H9 (cell line): ENCODE data around the gene DHX40. TPM values are rescaled to one million over a fixed set of nuclear protein-coding genes. Genes with fewer than 3 reads are reported as not detected.
"Not testable (repeated sequence)": the region's sequence is repeated elsewhere in the genome, so short reads cannot be mapped to it uniquely, and the experiment has no call there.

Source experiments
- DNase-seq: peaks from one replicate; pipeline ENCODE4 v3.0.0-alpha.2; 2017
- H2AFZ ChIP-seq: one replicate; pipeline ENCODE4 v1.6.1; 2013; ENCODE audit warnings: mild to moderate bottlenecking, low read length, control low read depth, moderate library complexity
- H2AK5ac ChIP-seq: 2 replicates; pipeline ENCODE4 v1.6.1; 2013; ENCODE audit warnings: low read length, control low read depth, mixed read lengths; ENCODE audit not compliant: insufficient read length
- H2BK120ac ChIP-seq: one replicate; pipeline ENCODE4 v1.6.1; 2013; ENCODE audit warnings: low read depth, mild to moderate bottlenecking, low read length, control low read depth, inconsistent platforms; ENCODE audit not compliant: poor library complexity, severe bottlenecking
- H2BK12ac ChIP-seq: 2 replicates; pipeline ENCODE4 v1.6.1; 2013; ENCODE audit warnings: low read length, control low read depth, mixed read lengths, low read depth; ENCODE audit not compliant: insufficient read length
- H2BK15ac ChIP-seq: 2 replicates; pipeline ENCODE4 v1.6.1; 2013; ENCODE audit warnings: low read depth, low read length, control low read depth
- H2BK20ac ChIP-seq: one replicate; pipeline ENCODE4 v1.6.1; 2013; ENCODE audit warnings: low read depth, mild to moderate bottlenecking, low read length, control low read depth, inconsistent platforms; ENCODE audit not compliant: poor library complexity, severe bottlenecking
- H2BK5ac ChIP-seq: 2 replicates; pipeline ENCODE4 v1.6.1; 2013; ENCODE audit warnings: low read length, control low read depth, mixed read lengths; ENCODE audit not compliant: insufficient read length
- H3K14ac ChIP-seq: 2 replicates; pipeline ENCODE4 v1.6.1; 2013; ENCODE audit warnings: low read length, control low read depth; ENCODE audit not compliant: insufficient read depth
- H3K18ac ChIP-seq: 2 replicates; pipeline ENCODE4 v1.6.1; 2013; ENCODE audit warnings: low read depth, mild to moderate bottlenecking, mixed read lengths, low read length, control low read depth; ENCODE audit not compliant: insufficient read length
- H3K23ac ChIP-seq: 2 replicates; pipeline ENCODE4 v1.6.1; 2013; ENCODE audit warnings: low read length, control low read depth, mixed read lengths, low read depth; ENCODE audit not compliant: insufficient read length
- H3K23me2 ChIP-seq: 2 replicates; pipeline ENCODE4 v1.6.1; 2013; ENCODE audit warnings: low read depth, mild to moderate bottlenecking, mixed read lengths, low read length, control low read depth; ENCODE audit not compliant: insufficient read length, poor library complexity, severe bottlenecking
- H3K27ac ChIP-seq: 2 replicates; pipeline ENCODE4 v1.5.1; 2013; ENCODE audit warnings: low read length, control low read depth, mixed read lengths, low read depth; ENCODE audit not compliant: insufficient read length
- H3K27me3 ChIP-seq: 2 replicates; pipeline ENCODE4 v1.6.1; 2013; ENCODE audit warnings: low read length, control low read depth, inconsistent platforms; ENCODE audit not compliant: insufficient read depth
- H3K4ac ChIP-seq: 2 replicates; pipeline ENCODE4 v1.6.1; 2013; ENCODE audit warnings: low read depth, mild to moderate bottlenecking, control low read depth, inconsistent platforms, low read length, moderate library complexity
- H3K4me1 ChIP-seq: 2 replicates; pipeline ENCODE4 v1.6.1; 2013; ENCODE audit warnings: low read length, control low read depth, inconsistent platforms; ENCODE audit not compliant: insufficient read depth
- H3K4me2 ChIP-seq: 2 replicates; pipeline ENCODE4 v1.6.1; 2013; ENCODE audit warnings: low read length, control low read depth, mixed read lengths; ENCODE audit not compliant: insufficient read length, insufficient read depth
- H3K56ac ChIP-seq: 2 replicates; pipeline ENCODE4 v1.6.1; 2013; ENCODE audit warnings: low read depth, mild to moderate bottlenecking, mixed read lengths, low read length, control low read depth; ENCODE audit not compliant: insufficient read length
- H3K79me1 ChIP-seq: 2 replicates; pipeline ENCODE4 v1.6.1; 2013; ENCODE audit warnings: low read depth, mild to moderate bottlenecking, moderate library complexity, low read length, control low read depth, inconsistent platforms; ENCODE audit not compliant: insufficient read depth, poor library complexity, severe bottlenecking
- H3K79me2 ChIP-seq: 2 replicates; pipeline ENCODE4 v1.6.1; 2013; ENCODE audit warnings: low read length, control low read depth, inconsistent platforms; ENCODE audit not compliant: insufficient read depth
- H3K9ac ChIP-seq: 2 replicates; pipeline ENCODE4 v1.6.1; 2013; ENCODE audit warnings: low read length, control low read depth, mixed read lengths; ENCODE audit not compliant: insufficient read length; ENCODE audit errors: extremely low read depth
- H3K9me3 ChIP-seq: one replicate; pipeline ENCODE4 v1.6.1; 2013; ENCODE audit warnings: low read depth, low read length, inconsistent platforms; ENCODE audit not compliant: control insufficient read depth
- H3T11ph ChIP-seq: one replicate; pipeline ENCODE4 v1.6.1; 2013; ENCODE audit warnings: mild to moderate bottlenecking, low read length, control low read depth, inconsistent platforms
- H4K20me1 ChIP-seq: one replicate; pipeline ENCODE4 v1.6.1; 2013; ENCODE audit not compliant: control insufficient read depth, insufficient read length, insufficient read depth
- H4K5ac ChIP-seq: 2 replicates; pipeline ENCODE4 v1.6.1; 2013; ENCODE audit warnings: low read depth, mild to moderate bottlenecking, mixed read lengths, low read length, control low read depth; ENCODE audit not compliant: insufficient read length
- H4K8ac ChIP-seq: replicated peaks from 2 replicates; pipeline ENCODE4 v1.6.1; 2013; ENCODE audit warnings: low read length, control low read depth, mixed read lengths, low read depth; ENCODE audit not compliant: insufficient read length
- H4K91ac ChIP-seq: 2 replicates; pipeline ENCODE4 v1.6.1; 2013; ENCODE audit warnings: low read depth, mild to moderate bottlenecking, moderate library complexity, mixed read lengths, low read length, control low read depth; ENCODE audit not compliant: insufficient read length
- H3K27ac Mint-ChIP-seq, 3 experiments: 2 replicates in 2 of 3; 3 replicates in 1 of 3; pipeline ENCODE4 v1.8.0; 2020 to 2021; ENCODE audit warnings: mixed read lengths in 3 of 3, mild to moderate bottlenecking in 1 of 3, moderate library complexity in 1 of 3
- H3K27me3 Mint-ChIP-seq: 2 replicates; pipeline ENCODE4 v1.8.0; 2021; ENCODE audit warnings: low read depth, mild to moderate bottlenecking, moderate library complexity, mixed read lengths
- H3K36me3 Mint-ChIP-seq, 3 experiments: 2 replicates in 2 of 3; 3 replicates in 1 of 3; pipeline ENCODE4 v1.8.0; 2020 to 2021; ENCODE audit warnings: low read depth in 3 of 3, mixed read lengths in 3 of 3; ENCODE audit not compliant: insufficient read depth in 1 of 3
- H3K4me1 Mint-ChIP-seq, 2 experiments: 2 replicates each; pipeline ENCODE4 v1.8.0; 2020; ENCODE audit warnings: mixed read lengths in 2 of 2
- H3K4me3 Mint-ChIP-seq, 2 experiments: 2 replicates in 1 of 2; 3 replicates in 1 of 2; pipeline ENCODE4 v1.8.0; 2020 to 2021; ENCODE audit warnings: mild to moderate bottlenecking in 2 of 2, mixed read lengths in 2 of 2, moderate library complexity in 1 of 2
- H3K9me3 Mint-ChIP-seq, 2 experiments: 2 replicates in 1 of 2; 3 replicates in 1 of 2; pipeline ENCODE4 v1.8.0; 2020; ENCODE audit warnings: mild to moderate bottlenecking in 2 of 2, mixed read lengths in 2 of 2, moderate library complexity in 1 of 2
- WGBS: extraction: QIAGEN DNeasy Blood & Tissue Kit; methylation state at CpG from one replicate; pipeline ENCODE4 v1.1.7; 2013; ENCODE audit warnings: missing lambda C conversion rate, low lambda C conversion rate, mixed read lengths; ENCODE audit not compliant: insufficient read length; ENCODE audit errors: extremely low coverage; 5-methylcytosine and 5-hydroxymethylcytosine counted together
- total RNA-seq: library from RNA; stranded (reverse); gene quantifications from 2 replicates; pipeline ENCODE4 v1.2.1, GENCODE V29; 2021
- TF ChIP-seq, protein P1 (sequence below): fragments of 200-600 bp; sonication (generic); conservative IDR thresholded peaks from 3 replicates; pipeline ENCODE4 v1.8.0; 2021; ENCODE audit warnings: antibody characterized with exemption, mild to moderate bottlenecking

Gene DHX40
- total RNA-seq, 1 experiment from 2014 or later, result 28.8 TPM

DNA sequence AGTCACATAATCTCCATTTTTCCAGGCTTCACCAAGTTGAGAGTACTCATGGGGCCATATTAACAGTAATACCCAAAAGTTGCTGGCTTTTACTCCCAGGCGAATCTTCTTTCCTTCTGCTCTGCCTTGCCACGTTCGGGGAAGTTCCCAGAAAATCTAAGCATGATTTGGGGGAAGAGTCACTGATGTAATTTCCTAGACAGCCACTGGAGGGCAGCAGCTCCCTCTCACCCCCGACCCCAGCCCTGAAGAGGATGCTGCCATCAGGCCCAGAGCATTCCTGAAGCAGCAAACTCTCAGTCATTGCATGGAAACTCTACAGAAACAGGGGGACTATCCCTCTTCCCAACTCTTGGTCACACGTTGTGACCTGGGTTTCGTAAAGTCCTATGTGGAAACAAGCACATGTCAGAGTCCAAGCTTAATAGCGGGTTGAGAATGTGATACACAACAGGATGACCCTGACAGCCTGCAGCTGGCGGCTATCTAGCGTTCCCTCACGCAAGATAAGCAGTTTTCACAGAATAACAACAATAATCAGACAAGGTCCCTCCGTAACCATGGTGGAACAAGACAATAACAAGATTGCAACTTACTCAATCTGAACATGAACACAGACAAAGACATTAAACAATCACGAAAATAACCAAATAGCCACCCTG, 43.8 kb upstream of the DHX40 start:
- H3K79me2 ChIP-seq, result no peaks in the 10 kb centered on the region
- no peaks in the 10 kb centered on the region for H3K9me3 ChIP-seq
- H3T11ph ChIP-seq, result no peak overlapping the region
- H3K79me1 ChIP-seq, result no peaks in the 10 kb centered on the region
- TF ChIP-seq, protein P1, sequence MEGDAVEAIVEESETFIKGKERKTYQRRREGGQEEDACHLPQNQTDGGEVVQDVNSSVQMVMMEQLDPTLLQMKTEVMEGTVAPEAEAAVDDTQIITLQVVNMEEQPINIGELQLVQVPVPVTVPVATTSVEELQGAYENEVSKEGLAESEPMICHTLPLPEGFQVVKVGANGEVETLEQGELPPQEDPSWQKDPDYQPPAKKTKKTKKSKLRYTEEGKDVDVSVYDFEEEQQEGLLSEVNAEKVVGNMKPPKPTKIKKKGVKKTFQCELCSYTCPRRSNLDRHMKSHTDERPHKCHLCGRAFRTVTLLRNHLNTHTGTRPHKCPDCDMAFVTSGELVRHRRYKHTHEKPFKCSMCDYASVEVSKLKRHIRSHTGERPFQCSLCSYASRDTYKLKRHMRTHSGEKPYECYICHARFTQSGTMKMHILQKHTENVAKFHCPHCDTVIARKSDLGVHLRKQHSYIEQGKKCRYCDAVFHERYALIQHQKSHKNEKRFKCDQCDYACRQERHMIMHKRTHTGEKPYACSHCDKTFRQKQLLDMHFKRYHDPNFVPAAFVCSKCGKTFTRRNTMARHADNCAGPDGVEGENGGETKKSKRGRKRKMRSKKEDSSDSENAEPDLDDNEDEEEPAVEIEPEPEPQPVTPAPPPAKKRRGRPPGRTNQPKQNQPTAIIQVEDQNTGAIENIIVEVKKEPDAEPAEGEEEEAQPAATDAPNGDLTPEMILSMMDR, result peak; percentile 90
- no peak overlapping the region for H4K91ac ChIP-seq
- Mint-ChIP-seq H3K4me1 (peaks cover 2% of the 10 kb centered on the region in 2 experiments; a peak in 3 of 4 replicates), H3K27ac (0 out of 7 replicates have a peak overlapping the region, but pooled peaks of 2 of the 3 experiments have one; percentile 12 to 71), H3K36me3 (no peaks in the 10 kb centered on the region), H3K9me3 (no peaks in the 10 kb centered on the region), H3K27me3 (no peaks in the 10 kb centered on the region; the same call in 1 of the 2 replicates), H3K4me3 (no peak overlapping the region)
- no peak overlapping the region for H4K8ac ChIP-seq
- no peak overlapping the region for H3K18ac ChIP-seq
- H3K14ac ChIP-seq, result no peak overlapping the region
- H2AFZ ChIP-seq, result peak overlapping the region; percentile 69
- no peak overlapping the region for H2BK5ac ChIP-seq
- no peak overlapping the region for H3K4me2 ChIP-seq
- H3K23me2 ChIP-seq, result no peaks in the 10 kb centered on the region
- H2BK12ac ChIP-seq, result no peak overlapping the region
- no CpG with 5 or more reads among the region's 12 CpGs for WGBS
- no peak overlapping the region for H4K5ac ChIP-seq
- H3K23ac ChIP-seq, result no peak overlapping the region
- H3K4me1 ChIP-seq, result no peaks in the 10 kb centered on the region
- no peaks in the 10 kb centered on the region for H4K20me1 ChIP-seq
- DNase-seq, result peak; percentile 84
- no peak overlapping the region for H3K4ac ChIP-seq
- H2BK15ac ChIP-seq, result no peak overlapping the region
- no peak overlapping the region for H2BK120ac ChIP-seq
- no peak overlapping the region for H3K9ac ChIP-seq
- no peaks in the 10 kb centered on the region for H3K27me3 ChIP-seq
- no peak overlapping the region for H3K27ac ChIP-seq
- H3K56ac ChIP-seq, result no peak overlapping the region
- H2BK20ac ChIP-seq, result no peak overlapping the region
- H2AK5ac ChIP-seq, result no peak overlapping the region

DNA sequence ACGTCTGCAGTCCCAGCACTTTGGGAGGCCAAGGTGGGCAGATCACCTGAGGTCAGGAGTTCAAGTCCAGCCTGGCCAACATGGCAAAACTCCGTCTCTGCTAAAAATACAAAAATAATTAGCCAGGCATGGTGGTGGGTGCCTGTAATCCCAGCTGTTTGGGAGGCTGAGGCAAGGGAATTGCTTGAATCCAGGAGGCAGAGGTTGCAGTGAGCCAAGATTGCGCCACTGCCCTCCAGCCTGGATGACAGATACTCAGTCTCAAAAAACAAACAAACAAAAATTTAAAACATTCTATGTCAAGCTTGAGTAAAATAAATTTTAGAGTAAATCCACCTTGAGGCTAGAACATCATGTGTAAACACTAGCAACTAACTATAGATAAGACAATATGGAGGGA, 40.5 kb upstream of the DHX40 start:
- not testable (repeated sequence) for H3K9me3 ChIP-seq, H2BK12ac ChIP-seq, H4K20me1 ChIP-seq, H3K23ac ChIP-seq, H3K79me2 ChIP-seq, H3K4ac ChIP-seq, H3K36me3 Mint-ChIP-seq, H4K8ac ChIP-seq, H3K4me1 Mint-ChIP-seq, H4K91ac ChIP-seq, H3K27me3 Mint-ChIP-seq, H3K27ac Mint-ChIP-seq, H3K18ac ChIP-seq, H3K56ac ChIP-seq, H2BK5ac ChIP-seq, H3K27me3 ChIP-seq, H3K4me3 Mint-ChIP-seq, H3K27ac ChIP-seq, H2BK15ac ChIP-seq, H3K4me2 ChIP-seq, H3K23me2 ChIP-seq, H4K5ac ChIP-seq, H3K14ac ChIP-seq, H2AK5ac ChIP-seq, H2AFZ ChIP-seq, H3T11ph ChIP-seq, H2BK120ac ChIP-seq, H3K4me1 ChIP-seq, H3K79me1 ChIP-seq, H3K9me3 Mint-ChIP-seq, H3K9ac ChIP-seq, H2BK20ac ChIP-seq, DNase-seq
- WGBS, result no CpG with 5 or more reads among the region's 3 CpGs
